Stimulated activated CD4-positive, alpha-beta T cell treated with anti-CD3 and anti-CD28 coated beads, Interleukin-12 subunit alpha, Interleukin-12 subunit beta, amount 100 ng/mL, for 24 hours (primary cell): ENCODE data around the gene MED26.
"Not testable (repeated sequence)": the region's sequence is repeated elsewhere in the genome, so short reads cannot be mapped to it uniquely, and the experiment has no call there.

Experiments
- DNase-seq, 2 experiments: peaks; one replicate each; pipeline ENCODE4 v3.0.0-alpha.2; 2020; ENCODE audit warnings: low read depth in 2 of 2

Gene MED26

GRCh38 chr19:16628183-16628983 is at the start of gene MED26:
Gene MED26 (minus strand): TSS chr19:16628204. CDS start chr19:16627943, 261 bp downstream.
- peak; percentile 91 to 93 for DNase-seq

- no peak for DNase-seq
Measured at GRCh38 chr19:16677055-16677454, 49.1 kb upstream of the MED26 start.

- DNase-seq: no peak
Measured at GRCh38 chr19:16676101-16676798, 48.2 kb upstream of the MED26 start.

GRCh38 chr19:16673839-16674238 is 45.8 kb upstream of the MED26 start:
- not testable (repeated sequence) for DNase-seq

GRCh38 chr19:16673231-16673630 is 45.2 kb upstream of the MED26 start:
- no peak for DNase-seq

- no peak for DNase-seq
Measured at GRCh38 chr19:16671652-16672274, 43.8 kb upstream of the MED26 start.

GRCh38 chr19:16670291-16670690 is 42.3 kb upstream of the MED26 start:
- no peak for DNase-seq

- DNase-seq: not testable (repeated sequence)
Measured at GRCh38 chr19:16668702-16669101, 40.7 kb upstream of the MED26 start.

- no peak for DNase-seq
Measured at GRCh38 chr19:16668176-16668575, 40.2 kb upstream of the MED26 start.

GRCh38 chr19:16661480-16662034 is 33.6 kb upstream of the MED26 start:
- DNase-seq: peak in 1 of 2 experiments; percentile 1

GRCh38 chr19:16660763-16661479 is 32.9 kb upstream of the MED26 start, which contains the start of gene TMEM38A:
Gene TMEM38A (plus strand): TSS chr19:16661139. CDS start chr19:16661218, 79 bp downstream.
- DNase-seq: peak in 1 of 2 experiments; percentile 17

GRCh38 chr19:16659832-16660708 is 32.1 kb upstream of the MED26 start, which contains the start of gene SMIM7:
Gene SMIM7 (minus strand): TSS chr19:16660144. CDS start chr19:16660110, 34 bp downstream.
- peak; percentile 96 to 97 for DNase-seq

GRCh38 chr19:16659464-16659831 is 31.4 kb upstream of the MED26 start:
- DNase-seq: no peak

- no peak for DNase-seq
Measured at GRCh38 chr19:16657384-16657783, 29.4 kb upstream of the MED26 start.

- DNase-seq: no peak
Measured at GRCh38 chr19:16655727-16656126, 27.7 kb upstream of the MED26 start.

GRCh38 chr19:16654627-16655026 is 26.6 kb upstream of the MED26 start:
- no peak for DNase-seq

- DNase-seq: no peak
Measured at GRCh38 chr19:16654140-16654539, 26.1 kb upstream of the MED26 start.

GRCh38 chr19:16652854-16653253 is 24.9 kb upstream of the MED26 start:
- no peak for DNase-seq

GRCh38 chr19:16651421-16652188 is 23.6 kb upstream of the MED26 start:
- not testable (repeated sequence) for DNase-seq

- no peak for DNase-seq
Measured at GRCh38 chr19:16650821-16651220, 22.8 kb upstream of the MED26 start.
